Hippocampal formation (tissue), 2 donors: Measurements from ENCODE around the gene COA3.

Source experiments
- DNase-seq, 2 donors: peaks; one replicate each; lab custom pipeline; 2025; lab: John Stamatoyannopoulos, UW

COA3 gene

DNA sequence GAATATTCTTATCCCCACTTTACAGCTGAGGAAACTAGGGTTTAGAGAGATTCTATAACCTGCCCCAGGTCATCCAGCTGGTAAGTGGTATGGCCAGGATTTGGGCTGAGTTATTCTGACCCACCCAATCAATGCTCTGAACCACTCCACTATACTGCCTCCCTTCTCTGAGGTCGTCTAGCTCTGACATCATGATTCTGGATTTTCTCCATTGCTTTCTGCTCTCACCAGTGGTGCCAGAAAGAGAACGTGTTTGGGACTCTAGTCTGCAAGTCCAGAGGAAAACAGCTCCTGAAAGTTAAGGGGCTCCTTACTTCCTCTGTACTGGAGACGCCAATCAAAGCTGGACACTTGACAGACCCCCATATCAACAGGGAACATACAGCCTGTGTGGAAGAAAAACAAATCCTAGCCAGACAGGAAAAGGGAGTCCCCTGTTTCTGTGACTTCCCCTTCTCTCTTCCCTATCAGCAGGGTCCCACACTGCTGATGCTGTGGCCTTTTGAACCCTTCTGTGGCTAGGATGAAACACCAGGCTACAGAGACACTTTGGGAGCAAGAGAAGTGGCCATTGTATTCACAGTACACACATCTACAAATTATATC, 47.7 kb downstream of the COA3 start:
- no peak for DNase-seq

DNA sequence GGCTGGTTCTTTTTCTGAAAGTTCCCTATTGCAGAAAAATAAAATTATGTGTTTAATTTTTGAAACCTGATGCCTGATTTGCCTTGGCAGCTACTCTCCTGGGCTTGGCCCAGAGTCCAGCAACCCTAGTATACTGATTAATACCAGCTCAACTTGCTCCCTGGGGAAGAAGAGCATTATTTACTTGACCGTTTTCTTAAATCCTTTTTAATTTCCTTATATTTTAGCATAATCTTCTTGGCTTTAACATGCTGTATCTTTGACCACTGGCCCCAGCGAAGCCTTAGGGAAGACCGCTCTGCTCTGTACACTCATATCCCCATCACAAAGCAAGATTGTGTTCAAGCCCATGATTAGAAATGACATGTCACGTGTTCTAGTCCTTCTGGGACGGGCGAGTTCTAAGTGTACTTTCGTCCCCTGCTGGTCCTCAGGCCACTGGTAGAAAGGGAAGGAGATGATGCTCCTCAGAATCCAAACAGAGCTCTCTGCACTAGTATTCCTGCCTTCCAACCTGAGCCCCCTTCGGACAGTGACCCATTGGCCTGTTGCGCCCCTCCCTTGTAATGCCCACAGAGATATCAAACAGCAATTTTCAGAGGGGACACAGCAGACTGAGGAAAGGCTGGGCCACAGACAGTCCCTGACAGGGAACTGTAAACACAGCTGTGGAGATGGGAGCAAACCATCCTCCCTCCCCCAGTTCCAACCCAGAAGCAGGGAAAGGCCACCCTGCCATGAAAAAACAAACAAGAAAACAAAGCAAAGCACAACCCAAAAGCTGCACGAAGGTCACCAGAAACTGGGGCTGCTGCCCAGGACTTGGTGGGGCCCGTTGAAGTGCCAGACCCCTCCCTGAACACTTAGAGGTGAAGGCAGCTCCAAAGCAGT, 49.4 kb downstream of the COA3 start:
- no peak for DNase-seq

DNA sequence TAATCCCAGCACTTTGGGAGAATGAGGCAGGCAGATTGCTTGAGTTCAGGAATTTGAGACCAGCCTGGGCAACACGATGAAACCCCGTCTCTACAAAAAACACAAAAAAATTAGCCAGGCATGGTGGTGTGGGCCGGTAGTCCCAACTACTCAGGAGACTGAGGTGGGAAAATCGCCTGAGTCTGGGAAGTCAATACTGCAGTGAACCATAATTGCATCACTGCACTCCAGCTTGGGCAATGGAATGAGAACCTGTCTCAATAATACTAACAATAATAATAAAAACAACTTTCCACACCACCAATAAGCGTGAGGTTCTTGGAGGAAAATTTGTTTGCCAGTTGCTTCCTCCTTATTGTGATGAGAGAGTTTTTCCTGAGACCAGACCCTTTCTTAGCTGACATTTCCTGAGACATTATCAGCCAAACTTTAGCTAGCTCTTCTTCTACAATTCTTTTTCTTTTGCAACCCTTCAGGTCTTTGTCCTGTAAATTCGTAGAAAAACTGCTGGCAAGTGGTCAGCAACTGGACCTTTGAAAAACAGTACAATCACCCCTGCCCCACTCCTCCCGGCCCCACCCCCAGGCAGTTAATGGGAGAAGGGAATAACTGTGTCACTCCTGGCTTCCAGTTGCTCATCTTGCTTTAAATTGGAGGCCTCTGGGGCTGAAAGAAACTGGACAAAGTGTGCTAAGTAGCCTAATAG, 50.1 kb downstream of the COA3 start:
- DNase-seq = no peak
